GM19351 (cell line): ENCODE data around the gene MRPS11.
A peak's percentile ranks its signal among the peaks of the same experiment; 100 is the strongest.
"Not testable (repeated sequence)": the region's sequence is repeated elsewhere in the genome, so short reads cannot be mapped to it uniquely, and the experiment has no call there.

Experiments used
- ATAC-seq: cut with Tn5 transposase; IDR thresholded peaks from one replicate; pipeline ENCODE4 v1.9.1; 2021; ENCODE audit warnings: mild to moderate bottlenecking, moderate library complexity; ENCODE audit not compliant: unreplicated experiment

The MRPS11 gene

DNA sequence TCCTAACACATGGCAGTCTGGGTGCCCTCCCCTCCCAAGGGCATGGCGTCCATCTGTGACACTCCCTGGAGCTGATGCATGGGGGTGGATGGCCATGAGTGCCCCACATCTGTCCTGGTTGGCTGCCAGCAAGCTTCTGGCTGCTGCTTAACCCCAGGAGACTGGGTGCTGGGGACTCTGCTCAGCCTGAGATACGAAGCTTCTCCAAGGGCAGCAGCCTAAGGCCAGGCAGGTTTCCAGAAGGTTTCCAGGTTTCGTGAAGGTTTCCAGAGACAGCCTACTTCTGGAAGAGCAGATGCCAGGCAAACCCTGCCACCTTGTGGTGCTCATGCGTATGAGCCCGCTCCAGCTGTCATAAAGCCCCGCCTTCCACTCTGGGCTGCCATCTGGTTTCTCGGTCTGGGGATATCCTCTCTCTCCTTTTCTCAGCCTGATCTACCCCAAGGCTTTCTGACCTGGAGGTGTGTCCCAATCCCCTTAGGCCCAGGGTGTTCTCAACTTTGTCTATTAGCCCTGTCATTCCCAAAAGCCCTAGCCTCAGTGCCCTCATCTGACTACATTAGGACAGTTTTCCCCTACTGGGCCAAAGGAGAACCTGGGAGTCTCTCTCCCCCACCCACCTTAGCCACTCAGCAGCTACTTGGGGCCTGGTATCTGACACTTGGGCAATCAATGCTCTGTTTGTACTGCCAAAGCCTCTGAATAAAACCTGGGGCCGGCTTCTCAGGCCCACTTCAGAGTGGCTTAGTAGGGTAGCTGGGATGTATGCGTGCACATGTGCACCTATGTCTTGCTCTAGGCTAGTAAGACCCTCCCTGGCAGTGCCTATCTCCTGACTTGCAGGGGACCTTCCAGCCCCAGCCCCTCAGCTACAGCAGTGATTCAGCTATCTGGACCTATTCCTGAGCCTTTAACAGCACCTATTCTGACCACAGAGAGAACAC lies 12.4 kb upstream of the MRPS11 start:
- peak; percentile 91 for ATAC-seq

DNA sequence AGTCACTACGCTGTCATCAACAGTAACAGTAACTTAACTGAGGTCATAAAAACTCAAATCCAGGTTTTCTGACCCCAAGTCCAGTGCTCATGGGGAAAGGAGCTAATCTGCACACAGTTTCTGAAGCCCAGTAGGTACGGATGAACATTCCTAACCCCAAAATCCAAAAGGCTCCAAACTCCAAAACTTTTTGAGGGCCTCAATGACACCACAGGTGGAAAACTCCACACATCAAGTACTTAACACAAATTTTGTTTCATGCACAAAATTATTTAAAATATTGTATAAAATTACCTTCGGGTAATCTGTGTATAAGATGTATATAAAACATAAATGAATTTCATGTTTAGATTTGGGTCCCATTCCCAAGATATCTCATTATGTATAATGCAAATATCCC lies 10.8 kb upstream of the MRPS11 start:
- ATAC-seq: no peak

DNA sequence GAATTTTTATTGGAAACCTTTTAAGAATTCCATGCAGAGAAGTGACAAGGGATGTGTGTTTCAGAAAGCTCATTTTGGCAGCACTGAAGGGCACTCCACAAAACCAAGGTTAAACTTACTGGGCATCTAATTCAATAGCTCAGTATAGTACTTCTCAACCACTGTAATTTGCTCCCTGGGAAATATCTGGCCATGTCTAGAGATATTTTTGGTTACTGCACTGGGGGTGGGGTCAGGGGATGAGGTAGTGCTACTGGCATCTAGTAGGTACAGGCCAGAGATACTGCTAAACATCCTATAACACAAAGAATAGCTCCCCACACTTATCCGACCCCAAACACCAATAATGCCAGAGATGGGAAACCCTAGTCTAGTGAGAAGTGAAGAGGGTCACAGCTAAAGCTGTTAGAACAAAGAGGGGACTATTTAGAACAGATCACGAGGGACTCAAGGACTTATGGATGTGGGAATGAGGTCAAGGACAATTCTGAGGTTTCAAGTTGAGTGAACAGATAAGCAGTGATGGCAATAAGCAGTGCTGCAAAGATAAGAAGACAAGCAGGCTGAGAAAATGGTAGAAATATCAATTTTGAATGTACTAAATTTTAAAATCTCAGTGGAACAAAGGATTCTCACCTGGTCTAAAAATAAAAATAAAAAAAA lies 3.5 kb upstream of the MRPS11 start:
- no peak for ATAC-seq

DNA sequence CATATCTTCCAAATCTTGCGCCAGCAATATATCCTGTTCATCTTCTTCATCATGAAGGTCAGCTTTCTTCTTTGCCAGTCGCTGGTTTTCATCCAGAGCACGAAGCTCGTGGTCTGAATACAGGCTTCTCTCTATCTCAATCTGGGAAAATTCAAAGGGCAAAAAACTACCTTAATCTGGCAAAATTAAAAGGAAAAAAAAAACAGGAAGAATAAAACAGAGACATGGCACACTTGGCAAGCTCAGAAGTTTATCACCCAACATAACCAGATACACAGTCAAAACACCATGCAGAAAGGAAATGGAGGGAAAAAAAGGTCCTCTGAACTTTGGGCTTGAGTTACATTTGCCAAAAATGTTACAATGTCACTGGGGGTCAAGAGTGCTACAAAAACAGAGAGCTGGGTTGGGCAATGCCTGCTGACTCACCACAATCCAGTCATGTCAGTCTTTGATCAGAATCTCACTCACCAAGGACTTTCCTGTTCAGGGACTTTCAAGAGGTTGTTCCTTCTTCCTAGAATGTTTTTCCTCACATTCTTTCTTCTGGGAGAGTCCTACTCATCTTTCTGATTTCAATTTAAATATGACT lies 1.8 kb upstream of the MRPS11 start:
- no peak for ATAC-seq

DNA sequence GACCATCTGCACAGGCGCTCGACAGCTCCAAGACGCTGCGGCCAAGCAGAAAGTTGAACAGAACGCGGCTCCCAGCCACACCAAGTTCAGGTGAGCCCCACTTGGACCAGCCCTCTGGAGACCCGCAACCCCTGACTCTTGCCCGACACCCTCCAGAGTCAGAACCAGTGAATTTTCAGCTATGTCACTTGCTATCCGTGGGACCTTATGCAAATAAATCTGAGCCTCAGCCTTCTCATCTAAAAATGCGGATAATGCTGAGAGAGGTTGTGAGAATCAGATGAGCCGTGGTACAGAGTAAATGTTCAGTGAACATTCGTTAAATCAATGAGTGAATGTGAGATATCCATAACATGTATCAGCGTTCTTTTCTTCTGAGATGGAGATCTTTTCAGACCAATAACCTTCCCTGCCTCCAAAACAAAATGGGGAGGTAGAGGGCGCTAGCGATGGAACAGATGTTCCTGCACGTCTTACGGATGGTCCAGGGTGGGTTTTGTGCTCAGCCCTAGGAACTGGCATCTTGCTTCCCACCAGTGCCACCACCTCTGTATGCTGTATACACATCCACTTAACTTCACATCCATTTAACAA lies 524 bp downstream of the MRPS11 start:
- no peak for ATAC-seq

DNA sequence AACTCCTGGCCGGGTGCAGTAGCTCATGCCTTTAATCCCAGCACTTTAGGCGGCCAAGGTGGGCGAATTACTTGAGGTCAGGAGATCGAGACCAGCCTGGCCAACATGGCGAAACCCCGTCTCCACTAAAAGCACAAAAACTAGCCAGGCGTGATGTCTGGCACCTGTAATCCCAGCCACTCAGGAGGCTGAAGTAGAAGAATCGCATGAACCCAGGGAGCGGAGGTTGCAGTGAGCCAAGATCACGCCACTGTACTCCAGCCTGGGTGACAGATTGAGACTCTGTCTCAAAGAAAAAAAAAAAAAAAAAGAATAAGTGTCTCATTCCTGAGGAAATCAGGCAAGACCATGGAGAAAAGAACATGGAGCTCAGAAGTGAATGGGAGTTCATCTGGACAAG lies 1.2 kb downstream of the MRPS11 start:
- not testable (repeated sequence) for ATAC-seq

DNA sequence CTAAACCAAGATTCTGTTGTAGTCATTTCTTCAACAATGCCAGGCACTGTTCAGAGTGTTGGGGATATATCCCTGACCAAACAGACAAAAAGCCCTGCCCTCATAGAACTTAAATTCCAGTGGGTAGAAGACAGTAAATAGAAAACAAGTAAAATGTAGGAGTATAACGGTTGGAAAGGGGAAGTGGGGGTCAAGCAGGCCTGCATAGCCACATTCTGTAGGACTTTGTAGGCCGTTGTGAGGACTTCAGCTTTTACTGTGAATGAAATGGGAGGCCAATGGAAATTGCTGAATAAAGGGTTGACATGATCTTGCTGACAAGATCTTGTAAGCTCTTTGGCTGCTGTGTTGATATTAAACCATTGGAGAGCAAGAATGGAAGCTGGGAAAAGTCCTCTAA lies 1.8 kb downstream of the MRPS11 start:
- no peak for ATAC-seq

DNA sequence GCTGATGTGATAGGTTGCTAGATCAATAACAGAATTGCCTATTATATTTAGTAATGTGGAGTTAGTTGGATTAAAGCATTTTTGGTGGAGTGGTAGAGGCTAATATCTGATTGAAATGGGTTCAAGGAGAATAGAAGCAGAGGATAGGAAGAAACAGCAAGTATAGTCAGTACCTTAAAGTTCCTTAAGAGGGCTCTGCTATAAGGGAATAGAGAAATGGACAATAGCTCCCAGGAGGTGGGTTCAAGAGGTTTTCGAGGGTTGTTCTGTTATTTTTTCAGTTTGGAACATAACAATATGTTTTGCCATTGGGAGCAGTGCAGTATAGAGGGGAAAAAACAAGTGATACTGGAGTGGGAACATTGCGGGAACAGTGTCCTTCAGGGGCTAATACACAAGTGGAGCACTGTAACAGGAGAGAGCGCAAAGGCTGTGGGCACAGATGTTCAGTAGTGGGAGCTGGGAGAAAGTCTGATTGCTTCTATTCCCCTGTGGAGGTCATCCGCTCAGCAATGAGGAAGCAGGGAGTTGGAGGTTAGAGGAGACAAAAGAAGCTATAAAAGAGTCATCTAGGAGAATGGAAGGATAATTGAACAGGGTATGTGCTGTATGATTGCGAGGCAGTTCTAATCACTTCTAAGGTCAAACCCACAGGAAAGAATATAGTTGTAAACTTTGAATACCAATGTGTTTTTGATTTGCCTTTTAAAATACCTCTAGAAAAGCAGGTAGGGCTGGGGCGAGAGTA lies 3.3 kb downstream of the MRPS11 start:
- no peak for ATAC-seq

DNA sequence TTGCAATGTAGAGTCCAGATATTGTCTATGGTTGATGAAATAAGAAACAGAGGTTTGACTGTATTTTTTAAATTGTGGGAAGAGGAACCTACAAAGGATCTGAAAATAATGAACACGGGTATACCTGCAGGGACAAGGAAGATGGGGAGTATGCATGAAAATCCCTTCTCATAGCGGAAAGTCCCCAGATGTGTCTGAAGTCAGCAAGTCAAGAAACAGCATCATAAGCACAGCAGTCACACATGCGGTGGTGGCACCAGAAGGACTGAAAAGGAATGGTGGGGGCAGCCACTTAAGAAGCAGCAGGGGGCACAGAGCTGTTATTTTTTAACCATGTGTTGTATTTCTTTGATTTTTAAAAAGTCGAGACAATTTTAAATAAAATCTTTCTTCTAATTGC lies 4.7 kb downstream of the MRPS11 start:
- no peak for ATAC-seq

DNA sequence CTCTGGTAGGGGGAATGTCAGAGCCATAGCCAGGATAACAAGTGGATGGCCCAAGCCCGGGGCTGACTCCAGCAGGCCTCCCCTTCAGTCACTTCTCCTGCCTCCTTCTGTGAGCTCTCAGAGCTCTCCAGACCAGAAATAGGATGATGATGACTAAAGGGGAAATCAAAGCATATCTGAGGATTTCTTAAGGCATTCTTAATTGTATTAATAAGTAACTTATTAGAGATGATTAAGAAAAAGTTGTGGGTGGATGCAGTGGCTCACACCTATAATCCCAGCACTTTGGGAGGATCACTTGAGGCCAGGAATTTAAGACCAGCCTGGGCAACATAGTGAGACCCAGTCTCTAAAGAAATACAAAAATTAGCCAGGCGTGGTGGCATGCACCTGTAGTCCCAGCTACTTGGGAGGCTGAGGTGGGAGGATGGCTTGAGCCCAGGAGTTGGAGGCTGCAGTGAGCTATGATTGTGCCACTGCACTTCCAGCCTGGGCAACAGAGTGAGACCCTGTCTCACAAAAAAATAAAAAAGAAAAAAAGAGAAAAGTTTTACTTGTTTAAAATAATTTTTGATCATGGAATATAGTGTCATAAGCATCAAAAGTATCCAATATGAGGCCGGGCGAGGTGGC lies 6.3 kb downstream of the MRPS11 start:
- not testable (repeated sequence) for ATAC-seq

DNA sequence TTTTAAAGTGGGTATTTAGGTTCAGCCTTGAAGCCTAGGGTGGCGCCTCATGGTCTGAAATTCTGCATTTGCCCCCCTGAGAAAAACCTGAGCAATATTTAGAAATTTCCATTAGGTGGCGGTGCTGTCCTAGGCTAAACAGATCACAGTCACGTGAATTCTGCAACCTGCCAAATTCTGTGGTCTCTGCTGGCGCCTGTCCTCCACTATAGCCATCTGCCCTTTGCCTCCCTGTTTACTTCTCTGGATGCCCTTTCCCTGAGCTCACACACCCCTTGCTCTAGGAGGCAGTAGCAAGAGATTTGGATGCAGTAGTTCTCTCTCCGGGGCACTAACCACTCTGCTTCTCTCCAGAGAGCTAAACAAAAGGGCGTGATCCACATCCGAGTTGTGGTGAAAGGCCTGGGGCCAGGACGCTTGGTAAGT lies 9.1 kb downstream of the MRPS11 start:
- peak; percentile 75 for ATAC-seq

DNA sequence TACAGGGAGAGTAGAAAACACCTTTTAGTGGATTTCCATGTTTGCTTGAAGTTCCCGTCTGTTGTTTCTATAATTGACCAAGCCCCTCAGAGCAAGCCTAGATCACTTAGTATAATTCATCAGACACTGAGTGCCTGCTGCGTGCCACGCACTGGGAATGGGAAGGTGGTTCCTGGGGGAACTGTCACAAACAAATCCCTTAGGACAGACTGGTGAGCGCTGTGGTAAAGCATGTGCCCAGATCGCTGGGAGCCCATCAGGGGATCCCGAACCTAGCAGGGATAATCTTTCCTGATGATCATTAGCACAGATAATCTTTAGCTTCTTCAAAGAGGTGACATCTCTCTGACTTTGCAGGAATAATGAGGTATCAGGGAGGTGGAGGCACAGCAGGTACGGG lies 9.6 kb downstream of the MRPS11 start:
- ATAC-seq: no peak

DNA sequence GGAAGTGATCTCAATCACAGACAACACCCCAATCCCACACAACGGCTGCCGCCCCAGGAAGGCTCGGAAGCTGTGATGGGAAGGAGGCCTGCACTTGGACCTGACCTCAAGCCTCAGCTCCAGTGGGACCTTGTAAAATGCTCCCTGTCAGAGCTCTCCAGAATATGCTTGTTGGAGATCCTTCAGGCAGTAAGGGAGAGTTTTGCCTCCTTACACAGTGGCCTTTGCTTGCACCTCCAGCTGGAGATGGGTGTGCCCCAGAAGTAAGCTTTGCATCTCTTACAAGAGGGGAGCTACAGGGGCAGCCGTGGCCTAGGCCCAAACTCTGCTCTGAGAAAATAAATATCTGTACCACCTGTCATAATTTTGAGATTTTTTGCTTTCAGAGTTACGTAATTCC lies 10.4 kb downstream of the MRPS11 start:
- no peak for ATAC-seq

DNA sequence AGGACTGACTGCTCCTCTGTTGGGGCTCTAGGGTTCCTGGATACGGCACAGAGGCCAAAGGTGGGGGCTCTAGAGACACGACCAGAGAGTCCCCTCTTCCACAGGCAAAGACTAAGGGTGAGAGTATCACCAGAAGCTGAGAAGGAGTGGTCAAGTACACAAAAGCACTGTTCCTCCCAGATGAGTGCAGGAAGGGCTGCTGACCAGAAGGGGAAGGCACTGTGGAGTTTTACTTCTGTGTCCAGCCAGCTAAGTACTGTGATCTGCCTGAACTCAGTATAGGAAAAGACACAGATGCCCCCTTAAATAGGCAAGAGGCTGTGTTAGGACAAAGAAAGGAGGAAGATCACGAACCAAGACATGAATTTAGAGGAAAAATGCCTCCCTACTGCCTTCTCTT lies 11.7 kb downstream of the MRPS11 start:
- ATAC-seq: no peak

DNA sequence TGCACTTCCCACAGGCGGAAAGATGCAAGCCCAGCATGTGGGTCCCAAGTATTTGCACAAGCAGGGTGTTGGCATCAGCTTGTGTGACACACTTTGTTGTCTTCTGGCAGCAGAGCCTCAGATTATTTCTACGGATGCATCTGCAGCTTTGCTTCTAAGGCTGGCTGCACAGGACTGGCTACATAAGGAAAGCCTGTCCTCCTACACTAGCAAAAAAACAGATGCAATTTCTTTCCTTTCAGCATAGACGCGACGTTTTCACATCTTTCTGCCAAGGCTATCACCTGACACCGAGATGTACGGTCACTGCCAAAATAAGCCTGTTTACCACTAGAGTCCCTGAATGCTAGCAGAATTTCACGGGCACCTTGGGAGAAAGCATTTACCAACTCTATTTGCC lies 13.5 kb downstream of the MRPS11 start:
- ATAC-seq: no peak

DNA sequence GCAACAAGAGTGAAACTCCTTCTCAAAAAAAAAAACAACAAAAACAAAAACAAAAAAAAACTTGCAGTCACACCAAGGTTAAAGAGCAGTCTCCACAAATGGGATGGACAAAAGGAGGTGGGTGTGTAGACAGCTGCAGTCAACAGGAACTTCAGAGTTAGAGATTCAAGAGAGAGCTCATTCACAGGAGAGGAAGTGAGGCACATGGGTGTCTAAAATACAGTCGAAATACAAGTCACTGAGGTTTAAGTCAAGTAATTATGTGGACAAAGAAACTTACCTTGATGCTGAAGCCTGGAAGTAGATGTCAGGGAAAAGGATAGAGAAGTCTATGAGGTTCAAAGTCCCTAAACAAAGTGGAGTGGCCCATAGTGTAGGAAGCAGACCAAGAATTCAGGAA lies 14.8 kb downstream of the MRPS11 start:
- no peak for ATAC-seq

DNA sequence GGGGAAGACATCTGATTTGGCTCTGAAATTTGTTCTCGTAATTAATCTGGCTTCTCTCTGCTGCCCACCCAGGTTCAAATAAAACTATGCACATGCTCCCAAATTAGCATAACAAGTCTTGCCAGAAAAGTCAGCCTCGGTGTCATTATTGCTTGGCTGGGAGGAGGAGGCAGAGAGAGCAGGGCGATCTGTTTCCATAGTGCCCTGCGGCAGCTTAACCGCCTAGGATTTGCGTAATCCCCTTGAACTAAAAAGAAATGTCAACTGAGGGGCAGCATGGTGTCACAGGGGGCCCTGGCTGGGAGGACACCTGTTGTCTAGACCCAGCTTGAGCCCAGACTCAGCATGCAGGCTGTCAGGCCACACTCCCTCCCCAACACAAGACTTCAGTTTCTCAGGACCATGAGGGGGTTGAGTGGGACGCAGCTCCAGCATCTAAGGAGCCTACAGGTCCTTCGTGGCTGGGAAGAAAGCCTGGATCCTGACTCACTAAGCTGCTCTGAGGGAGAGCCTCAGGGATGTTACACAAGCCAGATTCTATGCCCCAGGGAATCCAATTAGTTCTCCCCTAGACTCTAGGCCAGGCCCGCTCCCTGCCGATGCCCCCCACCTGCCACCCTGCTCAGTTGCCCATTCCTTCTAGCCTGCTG lies 17.3 kb downstream of the MRPS11 start:
- ATAC-seq: no peak

DNA sequence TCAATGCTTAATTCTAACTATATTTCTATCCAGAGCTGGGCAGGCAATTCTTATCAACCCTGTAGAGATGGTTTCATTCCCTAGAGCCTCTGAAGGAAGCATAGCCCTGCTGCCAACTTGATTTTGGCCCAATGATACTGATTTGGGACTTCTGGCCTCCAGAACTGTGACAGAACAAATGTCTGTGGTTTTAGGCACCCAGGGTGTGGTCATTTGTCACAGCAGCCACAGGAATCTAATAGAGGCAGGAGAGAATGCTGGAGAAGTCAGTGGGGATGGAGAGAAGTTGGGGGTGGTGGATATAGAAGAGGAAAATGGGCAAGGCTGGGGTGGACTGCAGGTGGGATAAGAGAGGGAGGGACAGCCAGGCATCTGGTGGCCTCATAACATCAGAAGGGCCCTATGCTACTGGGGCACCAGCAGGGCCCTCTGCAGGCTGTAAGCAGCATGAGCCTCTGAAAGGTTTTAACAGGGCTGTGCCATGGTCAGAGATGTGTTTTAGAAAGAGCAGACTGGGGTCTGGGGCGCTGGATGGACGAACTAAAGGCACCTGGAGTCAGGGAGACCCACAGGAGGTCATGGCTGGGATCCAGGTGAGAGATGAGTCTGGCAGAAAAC lies 19.8 kb downstream of the MRPS11 start:
- ATAC-seq: no peak

DNA sequence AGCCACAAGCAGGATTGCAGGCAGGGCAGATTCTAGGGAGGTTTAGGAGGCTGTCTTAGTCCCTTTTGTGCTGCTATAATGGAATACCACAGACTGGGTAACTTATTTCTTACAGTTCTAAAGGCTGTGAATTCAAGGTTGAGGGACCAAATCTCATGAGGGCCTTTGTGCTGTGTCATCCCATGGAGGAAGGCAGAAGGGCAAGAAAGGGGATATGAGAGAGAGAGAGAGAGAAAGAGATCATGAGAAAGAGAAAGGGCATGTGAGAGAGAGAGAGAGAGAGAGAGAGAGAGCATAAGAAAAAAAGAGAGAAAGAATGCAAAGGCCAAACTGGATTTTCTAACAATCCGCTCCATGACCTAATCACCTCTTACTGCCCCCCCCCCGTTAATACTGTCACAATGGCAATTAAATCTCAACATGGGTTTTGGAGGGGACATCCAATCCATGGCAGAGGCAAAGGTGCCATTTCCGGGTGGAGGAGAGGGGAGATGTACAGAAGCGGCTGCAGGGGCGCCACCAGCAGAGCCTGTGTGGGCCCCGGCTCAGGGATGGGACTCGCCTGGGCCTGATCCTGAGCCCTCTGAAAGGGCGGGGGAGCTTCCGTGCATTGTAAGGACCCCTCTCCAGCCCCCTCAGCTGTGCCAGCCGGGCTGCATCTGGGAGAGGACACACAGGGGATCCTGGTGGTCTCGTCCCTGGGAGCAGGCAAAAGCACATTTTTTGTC lies 20.5 kb downstream of the MRPS11 start:
- ATAC-seq: no peak
